ENCODE data around the gene FRS3. TPM values are rescaled to one million over a fixed set of nuclear protein-coding genes. Genes with fewer than 3 reads are reported as not detected.

The FRS3 gene
- total and polyA plus RNA-seq, 2 of the 13 experiments (the other 11 are each of a cell fraction or from before 2014, with no cell fraction given), result 3.0 to 7.4 TPM

DNA sequence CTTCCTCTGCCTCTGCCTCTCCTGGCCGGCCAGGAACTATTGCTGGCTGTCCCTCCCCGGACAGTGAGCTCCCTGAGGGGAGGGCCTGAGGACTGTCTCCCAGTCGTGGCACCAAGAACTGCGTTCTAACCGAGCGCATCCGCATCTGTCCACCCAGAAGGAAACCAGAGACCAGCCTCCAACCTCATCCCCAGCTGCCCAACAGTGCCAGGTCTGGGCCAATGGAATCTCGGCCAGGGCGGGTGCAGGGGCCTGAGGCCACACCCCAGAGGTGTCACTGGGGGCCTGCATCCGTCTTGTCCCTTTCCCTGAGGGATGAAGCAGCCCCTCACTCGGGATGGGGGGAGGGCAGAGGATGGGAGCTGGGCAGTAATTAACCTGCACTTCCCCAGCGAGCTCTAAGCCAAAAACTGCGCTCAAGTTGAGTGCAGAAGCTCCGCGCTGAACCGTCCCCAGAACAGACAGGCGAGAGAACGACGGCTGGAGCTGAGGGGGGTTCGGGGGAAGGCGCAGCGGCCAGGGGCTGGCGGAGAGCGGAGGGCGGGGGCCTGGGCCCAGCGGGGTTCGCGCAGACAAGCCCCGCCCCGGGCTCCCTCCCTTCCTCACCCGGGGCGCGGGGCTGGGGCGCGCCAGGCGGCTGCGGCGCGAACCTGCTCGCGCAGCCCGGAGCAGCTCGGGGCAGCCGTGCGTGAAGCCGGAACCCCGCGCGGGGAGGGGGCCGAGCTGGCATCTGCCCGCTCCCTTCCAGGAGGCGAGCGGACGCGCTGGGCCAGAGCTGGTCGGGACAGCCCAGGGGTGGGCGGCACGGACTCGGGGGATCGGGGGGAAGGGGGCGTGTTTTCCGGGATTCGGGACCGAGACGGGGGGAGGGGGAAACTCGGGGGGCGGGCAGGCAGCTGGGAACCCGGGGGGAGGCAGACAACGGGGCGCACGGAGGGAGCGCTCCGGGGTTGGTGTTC is 45.7 kb downstream of the FRS3 start (continued):
- TF ChIP-seq, protein P1, sequence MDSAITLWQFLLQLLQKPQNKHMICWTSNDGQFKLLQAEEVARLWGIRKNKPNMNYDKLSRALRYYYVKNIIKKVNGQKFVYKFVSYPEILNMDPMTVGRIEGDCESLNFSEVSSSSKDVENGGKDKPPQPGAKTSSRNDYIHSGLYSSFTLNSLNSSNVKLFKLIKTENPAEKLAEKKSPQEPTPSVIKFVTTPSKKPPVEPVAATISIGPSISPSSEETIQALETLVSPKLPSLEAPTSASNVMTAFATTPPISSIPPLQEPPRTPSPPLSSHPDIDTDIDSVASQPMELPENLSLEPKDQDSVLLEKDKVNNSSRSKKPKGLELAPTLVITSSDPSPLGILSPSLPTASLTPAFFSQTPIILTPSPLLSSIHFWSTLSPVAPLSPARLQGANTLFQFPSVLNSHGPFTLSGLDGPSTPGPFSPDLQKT (CRISPR knock-in tag; IDR thresholded peaks at IDR 0.05; ENCODE audit: borderline replicate concordance), result no peak
- TF ChIP-seq, protein P2, sequence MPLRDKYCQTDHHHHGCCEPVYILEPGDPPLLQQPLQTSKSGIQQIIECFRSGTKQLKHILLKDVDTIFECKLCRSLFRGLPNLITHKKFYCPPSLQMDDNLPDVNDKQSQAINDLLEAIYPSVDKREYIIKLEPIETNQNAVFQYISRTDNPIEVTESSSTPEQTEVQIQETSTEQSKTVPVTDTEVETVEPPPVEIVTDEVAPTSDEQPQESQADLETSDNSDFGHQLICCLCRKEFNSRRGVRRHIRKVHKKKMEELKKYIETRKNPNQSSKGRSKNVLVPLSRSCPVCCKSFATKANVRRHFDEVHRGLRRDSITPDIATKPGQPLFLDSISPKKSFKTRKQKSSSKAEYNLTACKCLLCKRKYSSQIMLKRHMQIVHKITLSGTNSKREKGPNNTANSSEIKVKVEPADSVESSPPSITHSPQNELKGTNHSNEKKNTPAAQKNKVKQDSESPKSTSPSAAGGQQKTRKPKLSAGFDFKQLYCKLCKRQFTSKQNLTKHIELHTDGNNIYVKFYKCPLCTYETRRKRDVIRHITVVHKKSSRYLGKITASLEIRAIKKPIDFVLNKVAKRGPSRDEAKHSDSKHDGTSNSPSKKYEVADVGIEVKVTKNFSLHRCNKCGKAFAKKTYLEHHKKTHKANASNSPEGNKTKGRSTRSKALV (CRISPR knock-in tag; IDR thresholded peaks at IDR 0.05), result peak; percentile 82
- TF ChIP-seq XRCC5 (optimal IDR thresholded peaks at IDR 0.05; ENCODE audit: low read length) (peak; percentile 66), CC2D1A (CRISPR knock-in tag; IDR thresholded peaks at IDR 0.05) (no peak), KAT8 (CRISPR knock-in tag; IDR thresholded peaks at IDR 0.05) (peak; percentile 69)
- TF ChIP-seq, protein P3, sequence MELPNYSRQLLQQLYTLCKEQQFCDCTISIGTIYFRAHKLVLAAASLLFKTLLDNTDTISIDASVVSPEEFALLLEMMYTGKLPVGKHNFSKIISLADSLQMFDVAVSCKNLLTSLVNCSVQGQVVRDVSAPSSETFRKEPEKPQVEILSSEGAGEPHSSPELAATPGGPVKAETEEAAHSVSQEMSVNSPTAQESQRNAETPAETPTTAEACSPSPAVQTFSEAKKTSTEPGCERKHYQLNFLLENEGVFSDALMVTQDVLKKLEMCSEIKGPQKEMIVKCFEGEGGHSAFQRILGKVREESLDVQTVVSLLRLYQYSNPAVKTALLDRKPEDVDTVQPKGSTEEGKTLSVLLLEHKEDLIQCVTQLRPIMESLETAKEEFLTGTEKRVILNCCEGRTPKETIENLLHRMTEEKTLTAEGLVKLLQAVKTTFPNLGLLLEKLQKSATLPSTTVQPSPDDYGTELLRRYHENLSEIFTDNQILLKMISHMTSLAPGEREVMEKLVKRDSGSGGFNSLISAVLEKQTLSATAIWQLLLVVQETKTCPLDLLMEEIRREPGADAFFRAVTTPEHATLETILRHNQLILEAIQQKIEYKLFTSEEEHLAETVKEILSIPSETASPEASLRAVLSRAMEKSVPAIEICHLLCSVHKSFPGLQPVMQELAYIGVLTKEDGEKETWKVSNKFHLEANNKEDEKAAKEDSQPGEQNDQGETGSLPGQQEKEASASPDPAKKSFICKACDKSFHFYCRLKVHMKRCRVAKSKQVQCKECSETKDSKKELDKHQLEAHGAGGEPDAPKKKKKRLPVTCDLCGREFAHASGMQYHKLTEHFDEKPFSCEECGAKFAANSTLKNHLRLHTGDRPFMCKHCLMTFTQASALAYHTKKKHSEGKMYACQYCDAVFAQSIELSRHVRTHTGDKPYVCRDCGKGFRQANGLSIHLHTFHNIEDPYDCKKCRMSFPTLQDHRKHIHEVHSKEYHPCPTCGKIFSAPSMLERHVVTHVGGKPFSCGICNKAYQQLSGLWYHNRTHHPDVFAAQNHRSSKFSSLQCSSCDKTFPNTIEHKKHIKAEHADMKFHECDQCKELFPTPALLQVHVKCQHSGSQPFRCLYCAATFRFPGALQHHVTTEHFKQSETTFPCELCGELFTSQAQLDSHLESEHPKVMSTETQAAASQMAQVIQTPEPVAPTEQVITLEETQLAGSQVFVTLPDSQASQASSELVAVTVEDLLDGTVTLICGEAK (IDR thresholded peaks at IDR 0.05), result no peak
- TF ChIP-seq, protein P3 (CRISPR knock-in tag; IDR thresholded peaks at IDR 0.05), result peak; percentile 66; the same call in 1 of the 2 replicates
- TF ChIP-seq, protein P4, sequence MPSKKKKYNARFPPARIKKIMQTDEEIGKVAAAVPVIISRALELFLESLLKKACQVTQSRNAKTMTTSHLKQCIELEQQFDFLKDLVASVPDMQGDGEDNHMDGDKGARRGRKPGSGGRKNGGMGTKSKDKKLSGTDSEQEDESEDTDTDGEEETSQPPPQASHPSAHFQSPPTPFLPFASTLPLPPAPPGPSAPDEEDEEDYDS (CRISPR knock-in tag; IDR thresholded peaks at IDR 0.05), result peak; percentile 60; the same call in 1 of the 2 replicates
- TF ChIP-seq, protein P5, sequence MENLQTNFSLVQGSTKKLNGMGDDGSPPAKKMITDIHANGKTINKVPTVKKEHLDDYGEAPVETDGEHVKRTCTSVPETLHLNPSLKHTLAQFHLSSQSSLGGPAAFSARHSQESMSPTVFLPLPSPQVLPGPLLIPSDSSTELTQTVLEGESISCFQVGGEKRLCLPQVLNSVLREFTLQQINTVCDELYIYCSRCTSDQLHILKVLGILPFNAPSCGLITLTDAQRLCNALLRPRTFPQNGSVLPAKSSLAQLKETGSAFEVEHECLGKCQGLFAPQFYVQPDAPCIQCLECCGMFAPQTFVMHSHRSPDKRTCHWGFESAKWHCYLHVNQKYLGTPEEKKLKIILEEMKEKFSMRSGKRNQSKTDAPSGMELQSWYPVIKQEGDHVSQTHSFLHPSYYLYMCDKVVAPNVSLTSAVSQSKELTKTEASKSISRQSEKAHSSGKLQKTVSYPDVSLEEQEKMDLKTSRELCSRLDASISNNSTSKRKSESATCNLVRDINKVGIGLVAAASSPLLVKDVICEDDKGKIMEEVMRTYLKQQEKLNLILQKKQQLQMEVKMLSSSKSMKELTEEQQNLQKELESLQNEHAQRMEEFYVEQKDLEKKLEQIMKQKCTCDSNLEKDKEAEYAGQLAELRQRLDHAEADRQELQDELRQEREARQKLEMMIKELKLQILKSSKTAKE (CRISPR knock-in tag; IDR thresholded peaks at IDR 0.05; ENCODE audit: borderline replicate concordance), result peak; percentile 8
